ENCODE measurements around the gene CENPX. TPM values are rescaled to one million over a fixed set of nuclear protein-coding genes. Genes with fewer than 3 reads are reported as not detected.
A peak's percentile ranks its signal among the peaks of the same experiment; 100 is the strongest.

The CENPX gene
- total RNA-seq, 1 donor from 2014 or later = 58.5 TPM

- DNase-seq (ENCODE audit: low spot score) = no peak
Observed at GRCh38 chr17:82023447-82024241, 966 bp upstream of the CENPX start.

GRCh38 chr17:82022981-82023446 is 336 bp upstream of the CENPX start, which contains the start of gene LRRC45:
Gene LRRC45 (plus strand): TSS chr17:82023305. CDS start chr17:82023644, 339 bp downstream.
- DNase-seq (ENCODE audit: low spot score) = peak; percentile 100

GRCh38 chr17:82021900-82022309 is 773 bp downstream of the CENPX start:
- no peak for DNase-seq (ENCODE audit: low spot score)

GRCh38 chr17:82021107-82021899 is 1.4 kb downstream of the CENPX start:
- peak; percentile 84 for DNase-seq (ENCODE audit: low spot score)

- DNase-seq (ENCODE audit: low spot score) = no peak
Observed at GRCh38 chr17:82020572-82021106, 2.0 kb downstream of the CENPX start.

GRCh38 chr17:82019690-82020571 is 2.7 kb downstream of the CENPX start:
- no peak for DNase-seq (ENCODE audit: low spot score)

- DNase-seq (ENCODE audit: low spot score) = no peak
Observed at GRCh38 chr17:82018989-82019689, 3.5 kb downstream of the CENPX start.

- DNase-seq (ENCODE audit: low spot score) = no peak
Observed at GRCh38 chr17:82018152-82018988, 4.3 kb downstream of the CENPX start.

GRCh38 chr17:82017612-82018151 is 5.0 kb downstream of the CENPX start:
- DNase-seq (ENCODE audit: low spot score) = no peak

GRCh38 chr17:82016875-82017459 is 5.7 kb downstream of the CENPX start:
- no peak for DNase-seq (ENCODE audit: low spot score)

GRCh38 chr17:82016061-82016874 is 6.4 kb downstream of the CENPX start:
- DNase-seq (ENCODE audit: low spot score) = no peak

GRCh38 chr17:82015311-82015971 is 7.2 kb downstream of the CENPX start:
- DNase-seq (ENCODE audit: low spot score) = no peak

- DNase-seq (ENCODE audit: low spot score) = no peak
Observed at GRCh38 chr17:82014971-82015310, 7.7 kb downstream of the CENPX start.

- DNase-seq (ENCODE audit: low spot score) = no peak
Observed at GRCh38 chr17:82014432-82014831, 8.2 kb downstream of the CENPX start.

- no peak for DNase-seq (ENCODE audit: low spot score)
Observed at GRCh38 chr17:82013772-82014321, 8.8 kb downstream of the CENPX start.

GRCh38 chr17:82013341-82013740 is 9.3 kb downstream of the CENPX start:
- DNase-seq (ENCODE audit: low spot score) = no peak

- DNase-seq (ENCODE audit: low spot score) = no peak
Observed at GRCh38 chr17:82012640-82013295, 9.9 kb downstream of the CENPX start.
